ENCODE measurements around the gene LRIG3.

Gene LRIG3

GRCh38 chr12:58893495-58893894 is 26.8 kb downstream of the LRIG3 start:
- Histone ChIP-seq H3K27me3 (no peaks in the 10 kb centered on the region), H3K9me3 (no peaks in the 10 kb centered on the region), H3K36me3 (no peaks in the 10 kb centered on the region), H3K4me1 (no peaks in the 10 kb centered on the region), H3K4me3 (ENCODE audit: low read depth, low read length) (no peak overlapping the region)
- DNase-seq: no peak
- no peak for TF ChIP-seq CTCF (IDR thresholded peaks at IDR 0.05; ENCODE audit: low read depth, low read length)

GRCh38 chr12:58889557-58889956 is 30.7 kb downstream of the LRIG3 start:
- no peaks in the 10 kb centered on the region for H3K9me3 ChIP-seq

GRCh38 chr12:58888131-58888783 is 32.0 kb downstream of the LRIG3 start:
- DNase-seq: no peak
- no peaks in the 10 kb centered on the region for H3K27me3 ChIP-seq
- no peaks in the 10 kb centered on the region for H3K36me3 ChIP-seq
- H3K4me1 ChIP-seq: no peaks in the 10 kb centered on the region
- no peak for TF ChIP-seq CTCF (IDR thresholded peaks at IDR 0.05; ENCODE audit: low read depth, low read length)
- no peak overlapping the region for H3K4me3 ChIP-seq (ENCODE audit: low read depth, low read length)
- H3K9me3 ChIP-seq: no peaks in the 10 kb centered on the region

More at GRCh38 chr12:58889557-58889956, 30.7 kb downstream of the LRIG3 start:
- no peaks in the 10 kb centered on the region for H3K36me3 ChIP-seq
- no peak for DNase-seq
- no peak for TF ChIP-seq CTCF (IDR thresholded peaks at IDR 0.05; ENCODE audit: low read depth, low read length)
- no peak overlapping the region for H3K4me3 ChIP-seq (ENCODE audit: low read depth, low read length)
- H3K4me1 ChIP-seq: no peaks in the 10 kb centered on the region
- no peaks in the 10 kb centered on the region for H3K27me3 ChIP-seq

- no peak overlapping the region for H3K4me3 ChIP-seq (ENCODE audit: low read depth, low read length)
- no peaks in the 10 kb centered on the region for H3K9me3 ChIP-seq
- no peak for DNase-seq
- H3K36me3 ChIP-seq: no peaks in the 10 kb centered on the region
- H3K27me3 ChIP-seq: no peaks in the 10 kb centered on the region
- no peaks in the 10 kb centered on the region for H3K4me1 ChIP-seq
- no peak for TF ChIP-seq CTCF (IDR thresholded peaks at IDR 0.05; ENCODE audit: low read depth, low read length)
Measured at GRCh38 chr12:58887068-58887467, 33.2 kb downstream of the LRIG3 start.

- no peak for DNase-seq
- no peak for TF ChIP-seq CTCF (IDR thresholded peaks at IDR 0.05; ENCODE audit: low read depth, low read length)
- no peak overlapping the region for H3K4me3 ChIP-seq (ENCODE audit: low read depth, low read length)
- H3K27me3 ChIP-seq: no peaks in the 10 kb centered on the region
- no peaks in the 10 kb centered on the region for H3K36me3 ChIP-seq
- no peaks in the 10 kb centered on the region for H3K4me1 ChIP-seq
- no peaks in the 10 kb centered on the region for H3K9me3 ChIP-seq
Measured at GRCh38 chr12:58886474-58886873, 33.8 kb downstream of the LRIG3 start.

- no peak for TF ChIP-seq CTCF (IDR thresholded peaks at IDR 0.05; ENCODE audit: low read depth, low read length)
- no peaks in the 10 kb centered on the region for H3K27me3 ChIP-seq
- no peaks in the 10 kb centered on the region for H3K36me3 ChIP-seq
- DNase-seq: no peak
- no peaks in the 10 kb centered on the region for H3K4me1 ChIP-seq
- no peak overlapping the region for H3K4me3 ChIP-seq (ENCODE audit: low read depth, low read length)
- H3K9me3 ChIP-seq: no peaks in the 10 kb centered on the region
Measured at GRCh38 chr12:58884916-58885315, 35.4 kb downstream of the LRIG3 start.
